Vagina (tissue), 2 donors: ENCODE measurements around the gene WDFY2.
"Not testable (repeated sequence)": the region's sequence is repeated elsewhere in the genome, so short reads cannot be mapped to it uniquely, and the experiment has no call there.

ENCODE experiments used
- POLR2AphosphoS5 ChIP-seq, 2 donors: sonication (generic); formaldehyde crosslinking; IDR thresholded peaks; one replicate each; pipeline ENCODE4 v1.9.0; 2017; ENCODE audit warnings: antibody characterized with exemption in 2 of 2, mild to moderate bottlenecking in 2 of 2, low read depth in 1 of 2; ENCODE audit not compliant: insufficient read depth in 1 of 2
- TF ChIP-seq, protein P1 (sequence below), 3 experiments: fragments of 450-650 bp in 2 of 3; fragments of 200-600 bp in 1 of 3; sonication (generic) in 1 of 3; IDR thresholded peaks; one replicate each; pipeline ENCODE4 v1.5.1; 2017 to 2019; ENCODE audit warnings: antibody characterized with exemption in 3 of 3, mild to moderate bottlenecking in 2 of 3, moderate library complexity in 2 of 3

DNA sequence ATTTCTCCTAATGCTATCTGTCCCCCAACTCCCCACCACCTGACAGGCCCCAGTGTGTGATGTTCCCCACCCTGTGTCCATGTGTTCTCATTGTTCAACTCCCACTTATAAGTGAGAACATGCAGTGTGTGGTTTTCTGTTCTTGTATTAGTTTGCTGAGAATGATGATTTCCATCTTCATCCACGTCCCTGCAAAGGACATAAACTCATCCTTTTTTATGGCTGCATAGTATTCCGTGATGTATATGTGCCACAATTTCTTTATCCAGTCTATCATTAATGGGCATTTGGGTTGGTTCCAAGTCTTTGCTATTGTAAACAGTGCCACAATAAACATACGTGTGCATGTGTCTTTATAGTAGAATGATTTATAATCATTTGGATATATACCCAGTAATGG is 38.8 kb upstream of the WDFY2 start:
- TF ChIP-seq, protein P1, sequence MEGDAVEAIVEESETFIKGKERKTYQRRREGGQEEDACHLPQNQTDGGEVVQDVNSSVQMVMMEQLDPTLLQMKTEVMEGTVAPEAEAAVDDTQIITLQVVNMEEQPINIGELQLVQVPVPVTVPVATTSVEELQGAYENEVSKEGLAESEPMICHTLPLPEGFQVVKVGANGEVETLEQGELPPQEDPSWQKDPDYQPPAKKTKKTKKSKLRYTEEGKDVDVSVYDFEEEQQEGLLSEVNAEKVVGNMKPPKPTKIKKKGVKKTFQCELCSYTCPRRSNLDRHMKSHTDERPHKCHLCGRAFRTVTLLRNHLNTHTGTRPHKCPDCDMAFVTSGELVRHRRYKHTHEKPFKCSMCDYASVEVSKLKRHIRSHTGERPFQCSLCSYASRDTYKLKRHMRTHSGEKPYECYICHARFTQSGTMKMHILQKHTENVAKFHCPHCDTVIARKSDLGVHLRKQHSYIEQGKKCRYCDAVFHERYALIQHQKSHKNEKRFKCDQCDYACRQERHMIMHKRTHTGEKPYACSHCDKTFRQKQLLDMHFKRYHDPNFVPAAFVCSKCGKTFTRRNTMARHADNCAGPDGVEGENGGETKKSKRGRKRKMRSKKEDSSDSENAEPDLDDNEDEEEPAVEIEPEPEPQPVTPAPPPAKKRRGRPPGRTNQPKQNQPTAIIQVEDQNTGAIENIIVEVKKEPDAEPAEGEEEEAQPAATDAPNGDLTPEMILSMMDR (IDR thresholded peaks at IDR 0.05) = not testable (repeated sequence)
- not testable (repeated sequence) for TF ChIP-seq POLR2AphosphoS5 (IDR thresholded peaks at IDR 0.05; ENCODE audit: insufficient read depth in 1 of 2, low read depth in 1 of 2)
